DOHH2 (cell line): Measurements from ENCODE around the gene SYNE4.

Experiments used
- EZH2phosphoT487 ChIP-seq: fragments of 200-600 bp; sonication (generic); IDR thresholded peaks from 2 replicates; pipeline ENCODE4 v1.6.1; 2017; ENCODE audit warnings: borderline replicate concordance, mild to moderate bottlenecking, antibody characterized with exemption, low read length, moderate library complexity, mixed read lengths
- TF ChIP-seq, protein P1 (sequence below): fragments of 200-600 bp; sonication (generic); IDR thresholded peaks from one replicate; pipeline ENCODE4 v1.5.1; 2014; ENCODE audit warnings: antibody characterized with exemption, mild to moderate bottlenecking, low read depth, low read length; ENCODE audit not compliant: poor library complexity, severe bottlenecking

DNA sequence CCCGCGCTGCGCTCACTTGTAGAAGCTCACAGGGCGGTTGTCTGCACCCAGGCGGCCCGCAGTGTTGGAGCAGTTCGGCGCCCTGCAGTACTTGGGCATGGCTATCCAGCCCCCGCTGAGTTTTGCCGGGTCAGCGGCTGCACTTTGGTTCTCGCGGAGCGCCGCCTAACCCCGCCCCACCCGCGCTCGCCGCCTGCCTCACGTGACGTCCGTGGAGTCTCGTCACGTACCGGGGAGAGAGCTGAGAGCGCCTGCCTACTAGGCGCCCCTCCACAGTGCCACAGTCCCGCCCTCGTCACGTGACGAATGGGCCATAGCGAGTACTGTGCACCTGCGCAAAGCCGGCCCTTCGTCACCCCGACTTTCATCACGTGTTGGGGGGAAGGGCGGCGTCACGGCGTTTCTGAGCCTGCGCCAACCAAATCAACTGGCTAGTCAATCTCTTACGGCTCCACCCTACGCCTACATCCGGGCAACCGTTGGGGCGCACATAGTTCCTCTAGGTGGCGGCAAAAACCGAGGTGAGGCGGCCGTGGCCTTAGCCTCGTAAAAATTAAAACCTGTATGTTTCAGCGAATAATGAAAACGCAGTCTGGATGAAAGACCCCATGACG lies 45.6 kb upstream of the SYNE4 start, which contains the start of gene THAP8:
- TF ChIP-seq, protein P1, sequence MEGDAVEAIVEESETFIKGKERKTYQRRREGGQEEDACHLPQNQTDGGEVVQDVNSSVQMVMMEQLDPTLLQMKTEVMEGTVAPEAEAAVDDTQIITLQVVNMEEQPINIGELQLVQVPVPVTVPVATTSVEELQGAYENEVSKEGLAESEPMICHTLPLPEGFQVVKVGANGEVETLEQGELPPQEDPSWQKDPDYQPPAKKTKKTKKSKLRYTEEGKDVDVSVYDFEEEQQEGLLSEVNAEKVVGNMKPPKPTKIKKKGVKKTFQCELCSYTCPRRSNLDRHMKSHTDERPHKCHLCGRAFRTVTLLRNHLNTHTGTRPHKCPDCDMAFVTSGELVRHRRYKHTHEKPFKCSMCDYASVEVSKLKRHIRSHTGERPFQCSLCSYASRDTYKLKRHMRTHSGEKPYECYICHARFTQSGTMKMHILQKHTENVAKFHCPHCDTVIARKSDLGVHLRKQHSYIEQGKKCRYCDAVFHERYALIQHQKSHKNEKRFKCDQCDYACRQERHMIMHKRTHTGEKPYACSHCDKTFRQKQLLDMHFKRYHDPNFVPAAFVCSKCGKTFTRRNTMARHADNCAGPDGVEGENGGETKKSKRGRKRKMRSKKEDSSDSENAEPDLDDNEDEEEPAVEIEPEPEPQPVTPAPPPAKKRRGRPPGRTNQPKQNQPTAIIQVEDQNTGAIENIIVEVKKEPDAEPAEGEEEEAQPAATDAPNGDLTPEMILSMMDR: peak; percentile 56
- TF ChIP-seq EZH2phosphoT487: no peak
